LHCN-M2 (cell line): ENCODE results near the gene PLK5. TPM values are rescaled to one million over a fixed set of nuclear protein-coding genes. Genes with fewer than 3 reads are reported as not detected.

Experiments
- DNase-seq: peaks from one replicate; pipeline ENCODE4 v3.0.0-alpha.2; 2012; ENCODE audit warnings: low read depth
- total RNA-seq: library from RNA; depleted of rRNA; stranded (reverse); fragments of >200 nt; gene quantifications from 2 replicates; pipeline ENCODE4 v1.2.3, GENCODE V29; 2014; rRNA removed

The PLK5 gene
- total RNA-seq, 1 experiment from 2014 or later = not detected

- DNase-seq = no peak
Observed at GRCh38 chr19:1577090-1577928, 53.4 kb downstream of the PLK5 start.

- no peak for DNase-seq
Observed at GRCh38 chr19:1577929-1578618, 54.2 kb downstream of the PLK5 start.

- no peak for DNase-seq
Observed at GRCh38 chr19:1579222-1579621, 55.3 kb downstream of the PLK5 start.

GRCh38 chr19:1580382-1580781 is 56.5 kb downstream of the PLK5 start:
- DNase-seq = no peak

- DNase-seq = no peak
Observed at GRCh38 chr19:1580957-1581356, 57.1 kb downstream of the PLK5 start.

GRCh38 chr19:1582201-1582600 is 58.3 kb downstream of the PLK5 start:
- no peak for DNase-seq

- DNase-seq = no peak
Observed at GRCh38 chr19:1584500-1585242, 60.8 kb downstream of the PLK5 start.

GRCh38 chr19:1585243-1585580 is 61.3 kb downstream of the PLK5 start:
- DNase-seq = no peak

Other genes with a start within 250 kb of the PLK5 start
- gene FAM174C, start 248.5 kb upstream of the PLK5 start, total RNA-seq = 51.8 and 64.4 TPM in 2 replicates
- gene EFNA2, start 238.2 kb upstream of the PLK5 start, total RNA-seq = 0.13 TPM in 1 of 2 replicates, not detected in the other
- gene NDUFS7, start 140.2 kb upstream of the PLK5 start, total RNA-seq = 99.3 and 139 TPM in 2 replicates
- gene GAMT, start 122.5 kb upstream of the PLK5 start, total RNA-seq = 100 and 110 TPM in 2 replicates
- gene DAZAP1, start 116.5 kb upstream of the PLK5 start, total RNA-seq = 74.4 and 82.1 TPM in 2 replicates
- gene RPS15, start 85.7 kb upstream of the PLK5 start, total RNA-seq = 2,358 and 3,266 TPM in 2 replicates
- 0.11 and 0.64 TPM in 2 replicates for gene APC2, start 74.0 kb upstream of the PLK5 start, total RNA-seq
- gene C19orf25, start 44.9 kb upstream of the PLK5 start, total RNA-seq = 49.5 and 61.2 TPM in 2 replicates
- 3.3 and 5.4 TPM in 2 replicates for gene PCSK4, start 33.7 kb upstream of the PLK5 start, total RNA-seq
- 1.5 and 2.1 TPM in 2 replicates for gene REEP6, start 32.9 kb upstream of the PLK5 start, total RNA-seq
- gene ADAMTSL5, start 11.1 kb upstream of the PLK5 start, total RNA-seq = 0.75 and 3.1 TPM in 2 replicates
- gene MEX3D, start 44.2 kb downstream of the PLK5 start, total RNA-seq = 67.7 and 81.8 TPM in 2 replicates
- gene MBD3, start 68.8 kb downstream of the PLK5 start, total RNA-seq = 174 and 191 TPM in 2 replicates
- 59.9 and 60.0 TPM in 2 replicates for gene UQCR11, start 81.4 kb downstream of the PLK5 start, total RNA-seq
- gene TCF3, start 128.5 kb downstream of the PLK5 start, total RNA-seq = 150 and 183 TPM in 2 replicates
- gene ONECUT3, start 229.4 kb downstream of the PLK5 start, total RNA-seq = 0.06 TPM in 1 of 2 replicates, not detected in the other